GM12872 (cell line): Measurements from ENCODE around the gene CPSF7.

Source experiments
- TF ChIP-seq, protein P1 (sequence below): IDR thresholded peaks from 3 replicates; pipeline ENCODE4 v1.5.1; 2011; ENCODE audit warnings: low read depth, mild to moderate bottlenecking, low read length, moderate library complexity; ENCODE audit not compliant: insufficient read depth

Gene CPSF7

DNA sequence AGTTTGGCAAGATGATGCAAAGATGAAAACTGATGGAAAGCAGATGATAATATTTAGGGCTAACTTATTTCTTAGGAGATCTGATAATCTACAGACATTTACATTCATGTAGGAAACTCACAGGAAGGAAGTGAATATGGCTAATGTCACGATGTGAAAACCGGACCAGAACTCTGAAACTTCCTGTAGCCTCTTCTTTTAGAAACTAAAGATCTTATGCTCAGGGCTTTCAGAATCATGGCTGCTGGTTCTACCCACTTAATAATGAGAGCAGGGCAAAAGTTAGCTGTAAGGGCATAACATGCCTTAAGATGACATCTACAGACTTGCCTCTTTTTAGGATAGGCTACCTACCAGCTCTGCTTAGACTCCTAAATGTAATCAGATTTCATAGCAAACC is 15.2 kb downstream of the CPSF7 start:
- TF ChIP-seq, protein P1, sequence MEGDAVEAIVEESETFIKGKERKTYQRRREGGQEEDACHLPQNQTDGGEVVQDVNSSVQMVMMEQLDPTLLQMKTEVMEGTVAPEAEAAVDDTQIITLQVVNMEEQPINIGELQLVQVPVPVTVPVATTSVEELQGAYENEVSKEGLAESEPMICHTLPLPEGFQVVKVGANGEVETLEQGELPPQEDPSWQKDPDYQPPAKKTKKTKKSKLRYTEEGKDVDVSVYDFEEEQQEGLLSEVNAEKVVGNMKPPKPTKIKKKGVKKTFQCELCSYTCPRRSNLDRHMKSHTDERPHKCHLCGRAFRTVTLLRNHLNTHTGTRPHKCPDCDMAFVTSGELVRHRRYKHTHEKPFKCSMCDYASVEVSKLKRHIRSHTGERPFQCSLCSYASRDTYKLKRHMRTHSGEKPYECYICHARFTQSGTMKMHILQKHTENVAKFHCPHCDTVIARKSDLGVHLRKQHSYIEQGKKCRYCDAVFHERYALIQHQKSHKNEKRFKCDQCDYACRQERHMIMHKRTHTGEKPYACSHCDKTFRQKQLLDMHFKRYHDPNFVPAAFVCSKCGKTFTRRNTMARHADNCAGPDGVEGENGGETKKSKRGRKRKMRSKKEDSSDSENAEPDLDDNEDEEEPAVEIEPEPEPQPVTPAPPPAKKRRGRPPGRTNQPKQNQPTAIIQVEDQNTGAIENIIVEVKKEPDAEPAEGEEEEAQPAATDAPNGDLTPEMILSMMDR = no peak

DNA sequence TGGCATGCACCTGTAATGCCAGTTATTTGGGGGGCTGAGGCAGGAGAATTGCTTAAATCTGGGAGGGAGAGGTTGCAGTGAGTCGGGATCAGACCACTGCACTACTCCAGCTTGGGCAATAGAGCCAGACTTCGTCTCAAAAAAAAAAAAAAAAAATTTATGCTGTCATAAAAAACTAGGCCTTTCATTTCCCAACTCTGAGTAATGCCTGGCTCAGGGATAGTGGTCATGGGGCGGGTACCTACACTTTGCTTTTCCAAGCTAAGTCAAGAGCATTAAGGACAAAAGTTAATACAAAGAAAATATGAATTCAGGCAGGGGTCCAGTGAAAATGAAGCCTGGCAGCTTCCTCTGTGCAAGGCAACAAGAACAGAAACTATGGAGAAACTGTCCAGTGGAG is 16.3 kb downstream of the CPSF7 start:
- TF ChIP-seq, protein P1 = no peak

DNA sequence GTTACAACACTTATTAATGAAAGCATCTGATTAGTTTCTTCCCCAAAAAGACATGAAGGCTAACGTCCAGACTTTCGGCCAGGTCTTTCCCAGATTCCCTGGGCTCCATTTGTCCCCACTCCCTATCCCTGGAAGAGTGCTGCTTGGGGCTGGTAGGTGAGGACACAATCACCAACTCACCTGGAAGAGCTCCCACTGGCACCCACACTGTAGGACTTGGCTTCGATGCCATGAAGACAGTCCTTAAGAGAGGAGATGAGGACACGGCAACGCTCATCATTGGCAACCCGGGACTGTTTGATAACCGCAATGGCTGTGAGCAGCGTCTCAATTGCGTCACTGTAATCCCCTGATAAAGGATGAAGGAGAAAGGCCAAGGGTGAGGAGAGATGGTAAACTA is 18.2 kb downstream of the CPSF7 start:
- TF ChIP-seq, protein P1 = no peak

- TF ChIP-seq, protein P1 = no peak
These were observed 22.6 kb downstream of the CPSF7 start for GRCh38 chr11:61406991-61407728.

DNA sequence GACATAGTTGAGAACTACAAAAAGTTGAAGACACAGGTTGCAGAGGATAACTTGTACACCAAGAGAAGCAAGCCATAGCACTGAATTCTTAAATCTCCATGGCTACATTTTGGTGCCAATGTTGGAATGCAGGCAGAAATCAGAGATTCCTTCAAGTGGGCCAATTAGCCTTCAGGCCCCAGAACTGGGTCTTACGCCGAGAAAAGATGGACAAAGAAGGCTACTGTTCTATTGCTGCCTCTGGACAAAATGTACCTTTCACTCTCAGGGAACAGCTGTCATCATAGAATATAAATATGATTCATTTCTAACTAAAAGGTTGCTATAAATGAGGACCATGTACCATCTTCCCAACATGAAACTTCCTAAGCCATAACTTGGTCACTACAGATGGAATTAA is 23.7 kb downstream of the CPSF7 start:
- TF ChIP-seq, protein P1 = no peak

GRCh38 chr11:61404641-61405040 is 25.1 kb downstream of the CPSF7 start:
- TF ChIP-seq, protein P1 = no peak

DNA sequence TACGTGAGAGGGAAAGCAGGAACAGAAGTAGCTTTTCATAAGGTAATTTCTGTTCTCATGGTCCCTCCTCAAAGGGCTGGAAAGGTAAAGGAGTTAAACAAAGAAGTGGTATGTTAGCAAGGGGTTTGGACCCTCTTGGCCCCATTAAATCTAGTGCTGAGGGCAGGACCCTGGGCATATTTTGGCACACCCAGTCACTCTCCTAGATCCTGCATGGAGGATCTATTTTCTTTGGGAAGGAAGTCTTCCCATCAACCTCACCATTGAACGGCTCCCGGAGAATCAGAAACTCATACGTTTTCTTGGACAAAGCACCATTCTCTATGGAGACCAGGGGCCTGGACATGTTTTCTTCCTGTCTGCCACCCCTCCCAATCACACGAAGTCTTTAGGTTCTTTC is 25.7 kb downstream of the CPSF7 start:
- TF ChIP-seq, protein P1 = no peak

DNA sequence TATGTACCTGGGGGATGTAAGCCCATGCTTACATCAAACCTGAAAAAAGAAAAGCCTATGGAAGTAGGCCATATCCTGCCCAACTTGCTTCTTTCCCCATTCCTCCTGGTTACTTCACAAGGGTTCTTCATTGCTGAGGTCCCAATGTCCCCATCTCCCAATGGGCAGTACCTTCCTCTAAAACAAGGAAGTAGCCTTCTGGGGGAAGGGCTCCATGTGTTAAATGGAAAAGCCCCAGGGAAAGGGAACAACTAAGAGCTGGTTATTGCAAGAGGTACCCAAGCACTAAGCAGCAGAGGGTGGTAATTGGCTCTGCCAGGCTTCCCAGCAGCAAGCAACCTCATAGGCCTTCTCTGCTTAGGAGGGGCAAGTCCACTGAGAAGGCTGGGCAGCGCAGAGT is 26.1 kb downstream of the CPSF7 start:
- TF ChIP-seq, protein P1 = no peak
